GM19193 (cell line): Measurements from ENCODE around the gene PTPRC.
A peak's percentile ranks its signal among the peaks of the same experiment; 100 is the strongest.

Source experiments
- POLR2A ChIP-seq: IDR thresholded peaks from 4 replicates; pipeline ENCODE4 v1.6.1; 2011; ENCODE audit not compliant: insufficient read depth, insufficient read length; ENCODE audit errors: extremely low read depth

PTPRC gene

DNA sequence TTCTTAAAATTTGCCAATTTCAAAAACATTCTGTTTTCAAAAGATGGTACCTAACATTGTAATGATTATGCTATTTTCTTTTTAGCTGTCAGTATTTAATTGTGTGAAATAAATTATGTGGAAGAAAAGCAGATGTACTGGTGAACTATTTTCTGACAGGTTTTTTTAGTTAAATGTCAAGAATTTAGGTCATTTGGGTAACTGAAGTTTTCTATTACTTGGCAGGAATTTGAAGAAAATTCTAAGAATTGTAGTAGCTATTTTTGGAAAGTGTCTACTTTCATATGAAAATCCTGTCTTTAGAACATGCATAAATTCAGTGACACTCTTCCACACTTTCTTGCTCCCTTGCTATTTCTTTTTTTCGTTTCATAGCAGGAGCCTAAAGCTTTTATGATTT, 28.5 kb upstream of the PTPRC start:
- no peak for TF ChIP-seq POLR2A

DNA sequence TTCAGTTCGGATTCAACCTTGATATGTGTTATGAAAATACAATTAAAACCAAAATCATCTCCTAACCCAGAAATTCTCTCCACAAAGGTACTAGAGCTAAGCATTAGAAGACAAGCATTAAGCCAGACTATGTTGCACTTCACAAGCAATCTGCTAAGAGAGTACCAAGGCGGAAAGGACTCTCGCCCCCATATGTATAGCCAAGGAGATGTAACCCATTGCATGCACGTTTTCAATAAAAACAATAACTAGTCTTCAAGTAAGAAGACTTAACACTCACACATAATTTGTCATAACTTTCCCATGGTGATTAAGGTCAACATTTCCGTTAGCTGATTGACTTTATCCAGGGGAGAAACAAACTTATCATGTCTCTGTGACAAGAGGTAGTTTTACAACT, 27.6 kb upstream of the PTPRC start:
- TF ChIP-seq POLR2A, result no peak

DNA sequence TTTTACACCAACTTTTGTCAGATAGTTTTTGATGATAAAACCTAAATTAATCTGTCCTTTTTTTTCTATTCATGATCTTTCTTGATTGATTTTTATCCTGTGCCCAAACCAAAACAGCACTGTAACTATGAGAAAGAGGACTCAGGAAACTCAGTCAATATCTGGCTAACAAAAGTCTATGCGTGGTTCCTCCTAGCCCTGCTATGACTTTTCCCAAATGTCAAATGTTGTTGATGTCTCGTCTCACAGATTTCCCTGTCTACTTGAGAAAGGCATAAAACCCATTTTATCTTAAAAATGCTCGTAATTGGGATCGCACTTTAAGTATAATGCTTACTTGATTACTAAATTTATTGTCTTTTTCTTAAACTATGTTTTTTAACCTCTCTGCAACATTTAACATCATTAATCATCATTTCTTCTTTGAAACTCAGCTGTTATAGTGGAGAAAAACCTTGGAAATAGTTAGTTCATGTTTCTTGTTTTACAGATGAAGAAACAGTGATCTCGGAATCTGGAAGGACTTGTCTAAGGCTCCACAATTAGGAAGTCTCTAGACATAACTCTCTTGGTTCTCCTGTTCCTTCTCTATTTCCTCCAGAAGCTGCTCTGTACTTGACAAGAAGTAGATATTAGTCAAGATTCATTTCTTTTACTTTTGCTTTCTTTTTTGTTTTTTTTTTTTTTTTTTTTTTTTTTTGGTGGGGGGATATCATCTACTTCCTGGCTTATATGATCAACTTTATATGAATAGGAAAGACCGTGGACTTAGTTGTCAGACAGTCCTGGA, 26.2 kb upstream of the PTPRC start:
- TF ChIP-seq POLR2A, result no peak

- TF ChIP-seq POLR2A, result no peak
Measured at GRCh38 chr1:198617406-198617805, 21.4 kb upstream of the PTPRC start.

GRCh38 chr1:198619375-198620140, 19.3 kb upstream of the PTPRC start:
- no peak for TF ChIP-seq POLR2A

GRCh38 chr1:198620218-198620617, 18.6 kb upstream of the PTPRC start:
- TF ChIP-seq POLR2A, result no peak

GRCh38 chr1:198620951-198621824, 17.7 kb upstream of the PTPRC start:
- TF ChIP-seq POLR2A, result peak; percentile 43

- no peak for TF ChIP-seq POLR2A
Measured at GRCh38 chr1:198622001-198622400, 16.8 kb upstream of the PTPRC start.

GRCh38 chr1:198623752-198624647, 14.8 kb upstream of the PTPRC start:
- TF ChIP-seq POLR2A, result no peak

GRCh38 chr1:198624648-198624980, 14.2 kb upstream of the PTPRC start:
- no peak for TF ChIP-seq POLR2A

DNA sequence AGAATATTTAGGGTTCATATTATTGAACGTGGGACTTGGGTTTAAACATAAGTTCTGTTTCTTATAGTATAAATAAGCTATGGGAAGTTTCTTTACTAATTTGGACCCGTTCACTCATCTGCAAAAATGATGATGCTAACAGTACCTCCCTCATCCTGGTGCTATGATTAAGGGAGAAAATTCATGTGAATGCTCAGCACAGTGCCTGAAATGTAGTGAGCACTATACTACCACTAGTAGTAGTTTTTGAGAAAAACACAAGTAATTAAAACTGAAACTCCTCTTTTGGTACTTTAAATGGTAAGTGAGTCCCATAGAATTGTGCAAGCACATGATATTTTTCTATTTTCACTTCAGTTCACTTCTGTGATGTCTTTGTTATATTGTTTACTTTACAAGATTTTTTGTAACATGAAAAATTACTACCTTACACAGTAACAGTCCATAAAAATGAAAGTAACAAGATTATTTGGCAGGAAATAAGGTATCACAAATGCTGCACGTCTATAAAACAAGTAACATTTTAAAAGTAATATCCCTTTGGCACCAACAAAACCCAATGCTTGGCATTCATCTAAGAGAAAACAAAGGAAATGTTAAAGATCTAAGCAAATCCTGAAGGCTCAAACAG, 11.3 kb upstream of the PTPRC start:
- no peak for TF ChIP-seq POLR2A

- no peak for TF ChIP-seq POLR2A
Measured at GRCh38 chr1:198628067-198628455, 10.8 kb upstream of the PTPRC start.

DNA sequence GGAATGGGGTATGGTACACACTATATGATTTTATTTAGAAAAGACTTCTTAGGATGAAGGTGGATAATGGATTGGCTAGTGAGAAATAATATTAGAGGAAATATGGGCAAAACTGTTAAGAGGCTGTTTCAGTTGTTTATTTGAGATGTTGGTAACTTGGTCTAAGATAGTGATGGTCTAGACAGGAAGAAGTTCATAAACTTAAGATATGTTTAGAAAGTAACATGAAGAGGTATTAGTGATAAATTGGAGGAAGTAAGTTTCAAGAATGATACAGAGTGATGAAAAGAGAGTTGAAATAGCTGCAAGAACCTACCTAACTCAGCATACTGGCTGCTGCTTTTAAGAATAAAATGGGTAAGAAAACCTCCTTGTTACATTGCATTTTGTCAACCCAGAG, 9.2 kb upstream of the PTPRC start:
- TF ChIP-seq POLR2A, result no peak

DNA sequence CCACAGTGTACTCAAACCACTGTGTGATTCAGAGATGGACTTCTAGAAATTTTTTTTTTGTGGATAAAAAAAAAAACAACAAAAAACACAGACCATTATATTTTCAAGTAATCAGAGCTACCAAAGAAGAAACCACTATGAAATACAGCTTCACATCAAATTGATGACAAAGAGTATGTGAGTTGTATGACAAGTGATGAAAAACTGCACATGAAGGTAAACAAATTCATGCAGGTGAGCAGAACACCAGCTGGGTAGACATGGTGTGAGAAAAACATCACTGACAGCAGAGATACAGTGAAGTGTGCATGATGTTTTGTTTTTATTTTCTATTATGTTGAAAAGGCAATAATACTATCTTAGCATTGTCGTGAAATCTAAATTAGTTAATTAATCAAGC, 8.0 kb upstream of the PTPRC start:
- TF ChIP-seq POLR2A, result no peak
